SK-N-SH (cell line): ENCODE measurements around the gene OPCML. TPM values are rescaled to one million over a fixed set of nuclear protein-coding genes. Genes with fewer than 3 reads are reported as not detected.

Experiments
- CTCF ChIA-PET: fragments of 300-600, 350-600 bp; formaldehyde crosslinking; extraction: SDS; loops from one replicate; lab custom pipeline; 2021; lab: Yijun Ruan, JAX
- POLR2A ChIA-PET: fragments of 350-600 bp; sonication (Branson Sonifier 250); formaldehyde crosslinking; extraction: SDS; loops from one replicate; lab custom pipeline; 2020; ENCODE audit warnings: antibody characterized with exemption, inconsistent platforms; lab: Yijun Ruan, JAX
- DNase-seq: peaks from one replicate; pipeline ENCODE4 v3.0.0; 2012
- H2AFZ ChIP-seq: fragments of 200-600 bp; sonication (generic); 2 replicates; pipeline ENCODE4 v1.8.1; 2016; ENCODE audit warnings: antibody characterized with exemption, mild to moderate bottlenecking, low read depth
- H3F3A ChIP-seq: fragments of 200-600 bp; sonication (generic); replicated peaks from 2 replicates; pipeline ENCODE3; 2016; ENCODE audit warnings: antibody characterized with exemption, mild to moderate bottlenecking; ENCODE audit not compliant: insufficient read depth
- H3K27ac ChIP-seq, 2 experiments: fragments of 200-500 bp in 1 of 2; fragments of 200-600 bp in 1 of 2; sonication (Bioruptor generic) in 1 of 2; sonication (generic), shearing (Covaris generic) in 1 of 2; 2 replicates each; pipeline versions ENCODE4 v1.5.1 to v1.6.1; 2014 to 2016; ENCODE audit warnings: low read depth in 2 of 2, inconsistent platforms in 1 of 2, low read length in 1 of 2, mild to moderate bottlenecking in 1 of 2, mixed read lengths in 1 of 2
- H3K27me3 ChIP-seq: fragments of 200-600 bp; sonication (generic), shearing (Covaris generic); 2 replicates; pipeline ENCODE4 v1.6.1; 2016; ENCODE audit warnings: mixed run types; ENCODE audit not compliant: insufficient read depth
- H3K36me3 ChIP-seq, 2 experiments: fragments of 200-500 bp in 1 of 2; fragments of 200-600 bp in 1 of 2; sonication (Bioruptor generic) in 1 of 2; sonication (generic) in 1 of 2; replicated peaks in 1 of 2; 2 replicates each; pipeline versions ENCODE3 to v1.5.1; 2014 to 2016; ENCODE audit warnings: low read length in 1 of 2, mild to moderate bottlenecking in 1 of 2; ENCODE audit not compliant: insufficient read depth in 2 of 2, control insufficient read depth in 1 of 2
- H3K4me1 ChIP-seq, 2 experiments: fragments of 200-500 bp in 1 of 2; fragments of 200-600 bp in 1 of 2; sonication (Bioruptor generic) in 1 of 2; sonication (generic), shearing (Covaris generic) in 1 of 2; 2 replicates each; pipeline versions ENCODE4 v1.5.1 to v1.6.1; 2014 to 2016; ENCODE audit warnings: low read depth in 1 of 2, low read length in 1 of 2, mixed run types in 1 of 2; ENCODE audit not compliant: insufficient read depth in 2 of 2, control insufficient read depth in 1 of 2
- H3K4me2 ChIP-seq: fragments of 200-600 bp; sonication (generic), shearing (Covaris generic); 2 replicates; pipeline ENCODE4 v1.6.1; 2017; ENCODE audit warnings: mixed run types
- H3K4me3 ChIP-seq, 2 experiments: fragments of 200-500 bp in 1 of 2; fragments of 200-600 bp in 1 of 2; sonication (Bioruptor generic) in 1 of 2; sonication (generic), shearing (Covaris generic) in 1 of 2; 2 replicates each; pipeline versions ENCODE4 v1.5.1 to v1.8.1; 2014 to 2016; ENCODE audit warnings: low read depth in 2 of 2, inconsistent platforms in 1 of 2, low read length in 1 of 2, mild to moderate bottlenecking in 1 of 2, mixed read lengths in 1 of 2, moderate library complexity in 1 of 2
- H3K79me2 ChIP-seq: fragments of 200-600 bp; sonication (generic); 2 replicates; pipeline ENCODE4 v1.8.1; 2017; ENCODE audit warnings: mild to moderate bottlenecking; ENCODE audit not compliant: insufficient read depth
- H3K9ac ChIP-seq: fragments of 200-600 bp; sonication (generic); 2 replicates; pipeline ENCODE4 v1.6.1; 2017; ENCODE audit warnings: mixed run types
- H3K9me2 ChIP-seq: fragments of 200-600 bp; sonication (generic); 2 replicates; pipeline ENCODE4 v1.6.1; 2017; ENCODE audit warnings: mixed run types
- H3K9me3 ChIP-seq: fragments of 200-600 bp; sonication (generic); 2 replicates; pipeline ENCODE4 v1.6.1; 2017; ENCODE audit warnings: mixed run types, mild to moderate bottlenecking, moderate library complexity
- H4K20me1 ChIP-seq: fragments of 200-600 bp; sonication (generic); 2 replicates; pipeline ENCODE4 v1.6.1; 2017; ENCODE audit warnings: mild to moderate bottlenecking, mixed run types; ENCODE audit not compliant: insufficient read depth
- FOSL2 ChIP-seq: IDR thresholded peaks from 2 replicates; pipeline ENCODE4 v1.4.0; 2012; ENCODE audit warnings: low read depth, mild to moderate bottlenecking, moderate library complexity, borderline replicate concordance
- FOXJ3 ChIP-seq: sonication (generic); formaldehyde crosslinking; IDR thresholded peaks from 2 replicates; pipeline ENCODE4 v1.5.1; 2020; ENCODE audit warnings: mild to moderate bottlenecking, missing genetic modification reagents
- GABPA ChIP-seq: IDR thresholded peaks from 2 replicates; pipeline ENCODE4 v1.4.0; 2012; ENCODE audit warnings: low read depth, mild to moderate bottlenecking
- GATA2 ChIP-seq: sonication (generic); formaldehyde crosslinking; IDR thresholded peaks from 2 replicates; pipeline ENCODE4 v1.5.0; 2020; ENCODE audit warnings: mild to moderate bottlenecking, missing genetic modification reagents
- JUND ChIP-seq: IDR thresholded peaks from 2 replicates; pipeline ENCODE4 v1.4.0; 2012
- MEF2A ChIP-seq: IDR thresholded peaks from 2 replicates; pipeline ENCODE4 v1.4.0; 2012; ENCODE audit warnings: low read depth, borderline replicate concordance
- NRF1 ChIP-seq: IDR thresholded peaks from 2 replicates; pipeline ENCODE4 v1.6.1; 2012; ENCODE audit warnings: low read depth, mild to moderate bottlenecking, low read length
- RCOR1 ChIP-seq: fragments of 150-350 bp; IDR thresholded peaks from 2 replicates; pipeline ENCODE4 v1.6.1; 2017; ENCODE audit warnings: antibody characterized with exemption, low read length
- RFX5 ChIP-seq: IDR thresholded peaks from 2 replicates; pipeline ENCODE4 v1.6.1; 2012; ENCODE audit warnings: mild to moderate bottlenecking, improper control_type of control experiment, low read length
- TEAD4 ChIP-seq: IDR thresholded peaks from 2 replicates; pipeline ENCODE4 v1.4.0; 2012; ENCODE audit warnings: mild to moderate bottlenecking, borderline replicate concordance; ENCODE audit not compliant: insufficient read depth
- USF2 ChIP-seq: fragments of 150-350 bp; IDR thresholded peaks from 2 replicates; pipeline ENCODE4 v1.6.1; 2017; ENCODE audit warnings: antibody characterized with exemption, low read length, low read depth, borderline replicate concordance
- WGBS: methylation state at CpG from one replicate; pipeline ENCODE4 v1.1.6; 2017; ENCODE audit warnings: low lambda C conversion rate; 5-methylcytosine and 5-hydroxymethylcytosine counted together
- polyA plus RNA-seq, 3 experiments: library from polyadenylated mRNA; depleted of rRNA; stranded (reverse); fragments of >200 nt; gene quantifications; 2 replicates each; pipeline ENCODE4 v1.2.3, GENCODE V29; 2012
- TF ChIP-seq, protein P1 (sequence below): IDR thresholded peaks from 2 replicates; pipeline ENCODE4 v1.6.1; 2012; ENCODE audit warnings: mild to moderate bottlenecking, low read depth, low read length, moderate library complexity
- TF ChIP-seq, protein P2 (sequence below): IDR thresholded peaks from 2 replicates; pipeline ENCODE4; 2012
- TF ChIP-seq, protein P3 (sequence below): fragments of 200-600 bp; sonication (generic); IDR thresholded peaks from 2 replicates; pipeline ENCODE4 v1.6.1; 2017; ENCODE audit warnings: antibody characterized with exemption, mild to moderate bottlenecking, moderate library complexity
- TF ChIP-seq, protein P4 (sequence below): fragments of 150-350 bp; IDR thresholded peaks from 2 replicates; pipeline ENCODE4 v1.6.1; 2016; ENCODE audit warnings: mild to moderate bottlenecking, low read depth, low read length
- TF ChIP-seq, protein P5 (sequence below): IDR thresholded peaks from 2 replicates; pipeline ENCODE4 v1.4.0; 2012; ENCODE audit warnings: low read depth, borderline replicate concordance

The OPCML gene
- polyA plus RNA-seq, 1 of the 3 experiments (the other 2 are of a cell fraction), result not detected

- CTCF ChIA-PET, result no interaction called here
Measured at GRCh38 chr11:132680584-132680983, 851.7 kb downstream of the OPCML start.

More at GRCh38 chr11:132680584-132680983, 851.7 kb downstream of the OPCML start:
- H2AFZ ChIP-seq, result no peak overlapping the region
- POLR2A ChIA-PET, result no interaction called here
- no peaks in the 10 kb centered on the region for H3K79me2 ChIP-seq
- no peak overlapping the region for H3K27ac ChIP-seq
- WGBS, result 53% methylated on average over 11 of the region's 12 CpGs
- H3K4me3 ChIP-seq, result no peak overlapping the region
- H4K20me1 ChIP-seq, result no peaks in the 10 kb centered on the region
- H3K36me3 ChIP-seq, result no peaks in the 10 kb centered on the region
- no peaks in the 10 kb centered on the region for H3K27me3 ChIP-seq
- DNase-seq, result no peak
- H3K4me2 ChIP-seq, result no peak overlapping the region
- H3K9me3 ChIP-seq, result no peaks in the 10 kb centered on the region
- H3F3A ChIP-seq, result no peaks in the 10 kb centered on the region
- no peaks in the 10 kb centered on the region for H3K4me1 ChIP-seq
- no peaks in the 10 kb centered on the region for H3K9me2 ChIP-seq
- no peak overlapping the region for H3K9ac ChIP-seq
- TF ChIP-seq USF2 (no peak), GATA2 (CRISPR knock-in tag) (no peak), RCOR1 (no peak), NRF1 (no peak), TEAD4 (no peak), FOSL2 (no peak), RFX5 (no peak), MEF2A (no peak), JUND (no peak), GABPA (no peak), FOXJ3 (CRISPR knock-in tag) (no peak)
- TF ChIP-seq, protein P1, sequence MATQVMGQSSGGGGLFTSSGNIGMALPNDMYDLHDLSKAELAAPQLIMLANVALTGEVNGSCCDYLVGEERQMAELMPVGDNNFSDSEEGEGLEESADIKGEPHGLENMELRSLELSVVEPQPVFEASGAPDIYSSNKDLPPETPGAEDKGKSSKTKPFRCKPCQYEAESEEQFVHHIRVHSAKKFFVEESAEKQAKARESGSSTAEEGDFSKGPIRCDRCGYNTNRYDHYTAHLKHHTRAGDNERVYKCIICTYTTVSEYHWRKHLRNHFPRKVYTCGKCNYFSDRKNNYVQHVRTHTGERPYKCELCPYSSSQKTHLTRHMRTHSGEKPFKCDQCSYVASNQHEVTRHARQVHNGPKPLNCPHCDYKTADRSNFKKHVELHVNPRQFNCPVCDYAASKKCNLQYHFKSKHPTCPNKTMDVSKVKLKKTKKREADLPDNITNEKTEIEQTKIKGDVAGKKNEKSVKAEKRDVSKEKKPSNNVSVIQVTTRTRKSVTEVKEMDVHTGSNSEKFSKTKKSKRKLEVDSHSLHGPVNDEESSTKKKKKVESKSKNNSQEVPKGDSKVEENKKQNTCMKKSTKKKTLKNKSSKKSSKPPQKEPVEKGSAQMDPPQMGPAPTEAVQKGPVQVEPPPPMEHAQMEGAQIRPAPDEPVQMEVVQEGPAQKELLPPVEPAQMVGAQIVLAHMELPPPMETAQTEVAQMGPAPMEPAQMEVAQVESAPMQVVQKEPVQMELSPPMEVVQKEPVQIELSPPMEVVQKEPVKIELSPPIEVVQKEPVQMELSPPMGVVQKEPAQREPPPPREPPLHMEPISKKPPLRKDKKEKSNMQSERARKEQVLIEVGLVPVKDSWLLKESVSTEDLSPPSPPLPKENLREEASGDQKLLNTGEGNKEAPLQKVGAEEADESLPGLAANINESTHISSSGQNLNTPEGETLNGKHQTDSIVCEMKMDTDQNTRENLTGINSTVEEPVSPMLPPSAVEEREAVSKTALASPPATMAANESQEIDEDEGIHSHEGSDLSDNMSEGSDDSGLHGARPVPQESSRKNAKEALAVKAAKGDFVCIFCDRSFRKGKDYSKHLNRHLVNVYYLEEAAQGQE, result no peak
- TF ChIP-seq, protein P2, sequence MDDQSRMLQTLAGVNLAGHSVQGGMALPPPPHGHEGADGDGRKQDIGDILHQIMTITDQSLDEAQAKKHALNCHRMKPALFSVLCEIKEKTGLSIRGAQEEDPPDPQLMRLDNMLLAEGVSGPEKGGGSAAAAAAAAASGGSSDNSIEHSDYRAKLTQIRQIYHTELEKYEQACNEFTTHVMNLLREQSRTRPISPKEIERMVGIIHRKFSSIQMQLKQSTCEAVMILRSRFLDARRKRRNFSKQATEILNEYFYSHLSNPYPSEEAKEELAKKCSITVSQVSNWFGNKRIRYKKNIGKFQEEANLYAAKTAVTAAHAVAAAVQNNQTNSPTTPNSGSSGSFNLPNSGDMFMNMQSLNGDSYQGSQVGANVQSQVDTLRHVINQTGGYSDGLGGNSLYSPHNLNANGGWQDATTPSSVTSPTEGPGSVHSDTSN, result no peak
- TF ChIP-seq, protein P3, sequence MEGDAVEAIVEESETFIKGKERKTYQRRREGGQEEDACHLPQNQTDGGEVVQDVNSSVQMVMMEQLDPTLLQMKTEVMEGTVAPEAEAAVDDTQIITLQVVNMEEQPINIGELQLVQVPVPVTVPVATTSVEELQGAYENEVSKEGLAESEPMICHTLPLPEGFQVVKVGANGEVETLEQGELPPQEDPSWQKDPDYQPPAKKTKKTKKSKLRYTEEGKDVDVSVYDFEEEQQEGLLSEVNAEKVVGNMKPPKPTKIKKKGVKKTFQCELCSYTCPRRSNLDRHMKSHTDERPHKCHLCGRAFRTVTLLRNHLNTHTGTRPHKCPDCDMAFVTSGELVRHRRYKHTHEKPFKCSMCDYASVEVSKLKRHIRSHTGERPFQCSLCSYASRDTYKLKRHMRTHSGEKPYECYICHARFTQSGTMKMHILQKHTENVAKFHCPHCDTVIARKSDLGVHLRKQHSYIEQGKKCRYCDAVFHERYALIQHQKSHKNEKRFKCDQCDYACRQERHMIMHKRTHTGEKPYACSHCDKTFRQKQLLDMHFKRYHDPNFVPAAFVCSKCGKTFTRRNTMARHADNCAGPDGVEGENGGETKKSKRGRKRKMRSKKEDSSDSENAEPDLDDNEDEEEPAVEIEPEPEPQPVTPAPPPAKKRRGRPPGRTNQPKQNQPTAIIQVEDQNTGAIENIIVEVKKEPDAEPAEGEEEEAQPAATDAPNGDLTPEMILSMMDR, result no peak
- TF ChIP-seq, protein P4, sequence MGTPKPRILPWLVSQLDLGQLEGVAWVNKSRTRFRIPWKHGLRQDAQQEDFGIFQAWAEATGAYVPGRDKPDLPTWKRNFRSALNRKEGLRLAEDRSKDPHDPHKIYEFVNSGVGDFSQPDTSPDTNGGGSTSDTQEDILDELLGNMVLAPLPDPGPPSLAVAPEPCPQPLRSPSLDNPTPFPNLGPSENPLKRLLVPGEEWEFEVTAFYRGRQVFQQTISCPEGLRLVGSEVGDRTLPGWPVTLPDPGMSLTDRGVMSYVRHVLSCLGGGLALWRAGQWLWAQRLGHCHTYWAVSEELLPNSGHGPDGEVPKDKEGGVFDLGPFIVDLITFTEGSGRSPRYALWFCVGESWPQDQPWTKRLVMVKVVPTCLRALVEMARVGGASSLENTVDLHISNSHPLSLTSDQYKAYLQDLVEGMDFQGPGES, result no peak
- TF ChIP-seq, protein P5, sequence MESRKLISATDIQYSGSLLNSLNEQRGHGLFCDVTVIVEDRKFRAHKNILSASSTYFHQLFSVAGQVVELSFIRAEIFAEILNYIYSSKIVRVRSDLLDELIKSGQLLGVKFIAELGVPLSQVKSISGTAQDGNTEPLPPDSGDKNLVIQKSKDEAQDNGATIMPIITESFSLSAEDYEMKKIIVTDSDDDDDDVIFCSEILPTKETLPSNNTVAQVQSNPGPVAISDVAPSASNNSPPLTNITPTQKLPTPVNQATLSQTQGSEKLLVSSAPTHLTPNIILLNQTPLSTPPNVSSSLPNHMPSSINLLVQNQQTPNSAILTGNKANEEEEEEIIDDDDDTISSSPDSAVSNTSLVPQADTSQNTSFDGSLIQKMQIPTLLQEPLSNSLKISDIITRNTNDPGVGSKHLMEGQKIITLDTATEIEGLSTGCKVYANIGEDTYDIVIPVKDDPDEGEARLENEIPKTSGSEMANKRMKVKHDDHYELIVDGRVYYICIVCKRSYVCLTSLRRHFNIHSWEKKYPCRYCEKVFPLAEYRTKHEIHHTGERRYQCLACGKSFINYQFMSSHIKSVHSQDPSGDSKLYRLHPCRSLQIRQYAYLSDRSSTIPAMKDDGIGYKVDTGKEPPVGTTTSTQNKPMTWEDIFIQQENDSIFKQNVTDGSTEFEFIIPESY, result no peak
